ENCODE data around the gene MAP2K4.

MAP2K4 gene

GRCh38 chr17:12088035-12088434 lies 67.4 kb downstream of the MAP2K4 start:
- DNase-seq (ENCODE audit: low read depth in 3 of 3) = no peak

- DNase-seq (ENCODE audit: low read depth in 3 of 3) = no peak
Measured at GRCh38 chr17:12089809-12090384, 69.2 kb downstream of the MAP2K4 start.

GRCh38 chr17:12094336-12094735 lies 73.7 kb downstream of the MAP2K4 start:
- DNase-seq (ENCODE audit: low read depth in 3 of 3) = no peak

GRCh38 chr17:12095522-12095921 lies 74.8 kb downstream of the MAP2K4 start:
- no peak for DNase-seq (ENCODE audit: low read depth in 3 of 3)

GRCh38 chr17:12097326-12097725 lies 76.6 kb downstream of the MAP2K4 start:
- no peak for DNase-seq (ENCODE audit: low read depth in 3 of 3)

GRCh38 chr17:12098568-12098967 lies 77.9 kb downstream of the MAP2K4 start:
- no peak for DNase-seq (ENCODE audit: low read depth in 3 of 3)

GRCh38 chr17:12099412-12099811 lies 78.7 kb downstream of the MAP2K4 start:
- DNase-seq (ENCODE audit: low read depth in 3 of 3) = no peak

- no peak for DNase-seq (ENCODE audit: low read depth in 3 of 3)
Measured at GRCh38 chr17:12104831-12105230, 84.2 kb downstream of the MAP2K4 start.

GRCh38 chr17:12107905-12108304 lies 87.2 kb downstream of the MAP2K4 start:
- no peak for DNase-seq (ENCODE audit: low read depth in 3 of 3)

GRCh38 chr17:12110906-12111305 lies 90.2 kb downstream of the MAP2K4 start:
- DNase-seq (ENCODE audit: low read depth in 3 of 3) = no peak

- no peak for DNase-seq (ENCODE audit: low read depth in 3 of 3)
Measured at GRCh38 chr17:12113156-12113555, 92.5 kb downstream of the MAP2K4 start.

GRCh38 chr17:12114686-12115418 lies 94.2 kb downstream of the MAP2K4 start:
- no peak for DNase-seq (ENCODE audit: low read depth in 3 of 3)

- no peak for DNase-seq (ENCODE audit: low read depth in 3 of 3)
Measured at GRCh38 chr17:12116143-12116542, 95.5 kb downstream of the MAP2K4 start.

GRCh38 chr17:12118617-12119016 lies 97.9 kb downstream of the MAP2K4 start:
- DNase-seq (ENCODE audit: low read depth in 3 of 3) = no peak

GRCh38 chr17:12122075-12122474 lies 101.4 kb downstream of the MAP2K4 start:
- no peak for DNase-seq (ENCODE audit: low read depth in 3 of 3)

GRCh38 chr17:12127177-12127576 lies 106.5 kb downstream of the MAP2K4 start:
- no peak for DNase-seq (ENCODE audit: low read depth in 3 of 3)

- DNase-seq (ENCODE audit: low read depth in 3 of 3) = no peak
Measured at GRCh38 chr17:12127667-12128066, 107.0 kb downstream of the MAP2K4 start.

GRCh38 chr17:12128946-12129345 lies 108.3 kb downstream of the MAP2K4 start:
- no peak for DNase-seq (ENCODE audit: low read depth in 3 of 3)

GRCh38 chr17:12133183-12133582 lies 112.5 kb downstream of the MAP2K4 start:
- DNase-seq (ENCODE audit: low read depth in 3 of 3) = no peak

- DNase-seq (ENCODE audit: low read depth in 3 of 3) = no peak
Measured at GRCh38 chr17:12134101-12134500, 113.4 kb downstream of the MAP2K4 start.

GRCh38 chr17:12134587-12134986 lies 113.9 kb downstream of the MAP2K4 start:
- no peak for DNase-seq (ENCODE audit: low read depth in 3 of 3)

- no peak for DNase-seq (ENCODE audit: low read depth in 3 of 3)
Measured at GRCh38 chr17:12136243-12136642, 115.6 kb downstream of the MAP2K4 start.

GRCh38 chr17:12136646-12137045 lies 116.0 kb downstream of the MAP2K4 start:
- no peak for DNase-seq (ENCODE audit: low read depth in 3 of 3)

- no peak for DNase-seq (ENCODE audit: low read depth in 3 of 3)
Measured at GRCh38 chr17:12137859-12138258, 117.2 kb downstream of the MAP2K4 start.
